ENCODE data around the gene COLQ. TPM values are rescaled to one million over a fixed set of nuclear protein-coding genes. Genes with fewer than 3 reads are reported as not detected.

Gene COLQ
- polyA plus RNA-seq, 2 of the 4 experiments (the other 2 are of a cell fraction) = 0.71 to 1.1 TPM

DNA sequence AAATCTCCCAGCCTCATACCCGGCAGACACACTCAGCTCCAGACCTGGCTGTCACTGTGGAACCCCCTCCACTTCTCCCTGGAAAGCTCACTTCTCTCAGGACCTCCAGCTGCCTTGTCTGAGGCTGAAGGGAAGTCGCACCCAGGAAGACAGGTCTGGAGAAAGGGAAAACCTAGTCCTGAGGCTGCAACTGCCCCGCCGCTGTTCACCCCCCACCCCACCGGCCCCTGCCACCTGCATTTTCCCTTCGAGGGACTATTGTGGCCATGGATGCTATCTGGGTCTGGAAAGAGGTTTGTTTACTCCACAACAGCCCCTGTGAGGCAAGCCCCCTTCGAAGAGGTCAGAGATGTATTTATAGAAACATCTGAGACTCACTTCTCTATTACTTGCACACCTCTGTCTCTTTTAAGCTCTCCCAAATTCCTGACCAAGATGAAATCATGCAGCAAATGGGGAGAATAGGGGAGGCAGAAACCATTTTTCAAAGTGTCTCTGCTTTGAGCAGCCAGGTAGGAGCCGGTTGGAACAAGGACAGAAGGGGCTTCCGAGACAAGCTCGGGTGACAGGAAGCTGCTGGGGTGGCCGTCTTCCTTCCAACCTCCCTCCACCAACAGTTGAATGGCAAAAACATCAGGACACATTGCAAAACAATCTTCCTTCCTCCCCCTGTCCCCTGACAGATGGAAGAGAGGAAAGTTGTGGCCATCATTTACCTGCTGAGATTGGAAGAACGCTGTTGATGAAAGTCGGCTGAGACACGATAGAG is 518 bp downstream of the COLQ start:
- no peak; a peak in 1 of 6 replicates for ATAC-seq
- WGBS (ENCODE audit: missing lambda C conversion rate) = 69% methylated on average over 13 of the region's 14 CpGs
- POLR2A ChIA-PET = no interaction called here

DNA sequence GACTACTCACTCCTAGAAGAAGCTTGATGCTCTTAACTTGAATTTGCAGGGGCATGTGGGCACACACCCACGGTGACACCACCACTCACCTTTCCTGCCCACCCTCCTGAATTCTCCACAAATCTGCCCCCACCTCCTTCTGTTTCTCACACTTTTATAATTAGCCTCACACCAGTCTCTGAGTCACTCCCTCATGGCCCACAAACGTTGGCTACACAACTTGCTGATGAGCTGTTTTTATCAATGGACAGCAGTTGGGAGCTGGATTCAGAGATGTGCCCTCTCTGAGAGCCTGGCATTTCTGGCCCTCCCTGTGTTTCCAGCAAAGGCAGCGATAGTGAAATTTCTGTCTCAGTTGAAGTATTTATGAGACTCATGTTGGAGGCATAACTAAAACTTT is 1.3 kb downstream of the COLQ start:
- no peak overlapping the region for H3K4me2 ChIP-seq
- FAIRE-seq = no peak
- no peak; a peak in 1 of 6 replicates for ATAC-seq
- POLR2A ChIA-PET = no interaction called here
- no peak for TF ChIP-seq HOXB13 (CRISPR knock-in tag; IDR thresholded peaks at IDR 0.05; ENCODE audit: low read depth)
- TF ChIP-seq, protein P1, sequence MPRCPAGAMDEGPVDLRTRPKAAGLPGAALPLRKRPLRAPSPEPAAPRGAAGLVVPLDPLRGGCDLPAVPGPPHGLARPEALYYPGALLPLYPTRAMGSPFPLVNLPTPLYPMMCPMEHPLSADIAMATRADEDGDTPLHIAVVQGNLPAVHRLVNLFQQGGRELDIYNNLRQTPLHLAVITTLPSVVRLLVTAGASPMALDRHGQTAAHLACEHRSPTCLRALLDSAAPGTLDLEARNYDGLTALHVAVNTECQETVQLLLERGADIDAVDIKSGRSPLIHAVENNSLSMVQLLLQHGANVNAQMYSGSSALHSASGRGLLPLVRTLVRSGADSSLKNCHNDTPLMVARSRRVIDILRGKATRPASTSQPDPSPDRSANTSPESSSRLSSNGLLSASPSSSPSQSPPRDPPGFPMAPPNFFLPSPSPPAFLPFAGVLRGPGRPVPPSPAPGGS (IDR thresholded peaks at IDR 0.05) = no peak
- no peak for TF ChIP-seq CBX2 (IDR thresholded peaks at IDR 0.05; ENCODE audit: borderline replicate concordance, low read depth)
- TF ChIP-seq, protein P2, sequence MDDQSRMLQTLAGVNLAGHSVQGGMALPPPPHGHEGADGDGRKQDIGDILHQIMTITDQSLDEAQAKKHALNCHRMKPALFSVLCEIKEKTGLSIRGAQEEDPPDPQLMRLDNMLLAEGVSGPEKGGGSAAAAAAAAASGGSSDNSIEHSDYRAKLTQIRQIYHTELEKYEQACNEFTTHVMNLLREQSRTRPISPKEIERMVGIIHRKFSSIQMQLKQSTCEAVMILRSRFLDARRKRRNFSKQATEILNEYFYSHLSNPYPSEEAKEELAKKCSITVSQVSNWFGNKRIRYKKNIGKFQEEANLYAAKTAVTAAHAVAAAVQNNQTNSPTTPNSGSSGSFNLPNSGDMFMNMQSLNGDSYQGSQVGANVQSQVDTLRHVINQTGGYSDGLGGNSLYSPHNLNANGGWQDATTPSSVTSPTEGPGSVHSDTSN (IDR thresholded peaks at IDR 0.05) = no peak
- no peak for TF ChIP-seq FOSB (CRISPR knock-in tag; IDR thresholded peaks at IDR 0.05)
- no peak for TF ChIP-seq JUNB (IDR thresholded peaks at IDR 0.05)
- 36% methylated on average over 3 of the region's 3 CpGs for WGBS (ENCODE audit: missing lambda C conversion rate)
- no peaks in the 10 kb centered on the region for H3K9me3 ChIP-seq
- no peaks in the 10 kb centered on the region for H3K4me1 ChIP-seq
- H3K4me3 ChIP-seq = no peak overlapping the region
- no peak for DNase-seq (ENCODE audit: low read depth in 1 of 2, low spot score in 1 of 2)
- CTCF ChIA-PET = interaction anchor here (1.0 kb wide), 1 partner anchor 12 kb away, joined by 5 read pairs; no protein-coding TSS in a partner anchor
- no peak overlapping the region for H3K27ac ChIP-seq

More for the DNA sequence above, 518 bp downstream of the COLQ start:
- DNase-seq (ENCODE audit: low read depth in 1 of 2, low spot score in 1 of 2) (no peak), FAIRE-seq (no peak)
- H3K4me2 ChIP-seq = no peak overlapping the region
- TF ChIP-seq SREBF2 (IDR thresholded peaks at IDR 0.05) (no peak), POLR2AphosphoS2 (conservative IDR thresholded peaks at IDR 0.05; ENCODE audit: low read length) (no peak), JUN (IDR thresholded peaks at IDR 0.05) (no peak), NR3C1 (IDR thresholded peaks at IDR 0.05) (no peak), ESRRA (IDR thresholded peaks at IDR 0.05; ENCODE audit: borderline replicate concordance, low read length) (no peak), CHD4 (IDR thresholded peaks at IDR 0.05; ENCODE audit: borderline replicate concordance) (no peak), TP53 (CRISPR knock-in tag; IDR thresholded peaks at IDR 0.05) (no peak)
- TF ChIP-seq, protein P3, sequence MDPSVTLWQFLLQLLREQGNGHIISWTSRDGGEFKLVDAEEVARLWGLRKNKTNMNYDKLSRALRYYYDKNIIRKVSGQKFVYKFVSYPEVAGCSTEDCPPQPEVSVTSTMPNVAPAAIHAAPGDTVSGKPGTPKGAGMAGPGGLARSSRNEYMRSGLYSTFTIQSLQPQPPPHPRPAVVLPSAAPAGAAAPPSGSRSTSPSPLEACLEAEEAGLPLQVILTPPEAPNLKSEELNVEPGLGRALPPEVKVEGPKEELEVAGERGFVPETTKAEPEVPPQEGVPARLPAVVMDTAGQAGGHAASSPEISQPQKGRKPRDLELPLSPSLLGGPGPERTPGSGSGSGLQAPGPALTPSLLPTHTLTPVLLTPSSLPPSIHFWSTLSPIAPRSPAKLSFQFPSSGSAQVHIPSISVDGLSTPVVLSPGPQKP (IDR thresholded peaks at IDR 0.05; ENCODE audit: low read depth, low read length) = no peak
- TF ChIP-seq, protein P4, sequence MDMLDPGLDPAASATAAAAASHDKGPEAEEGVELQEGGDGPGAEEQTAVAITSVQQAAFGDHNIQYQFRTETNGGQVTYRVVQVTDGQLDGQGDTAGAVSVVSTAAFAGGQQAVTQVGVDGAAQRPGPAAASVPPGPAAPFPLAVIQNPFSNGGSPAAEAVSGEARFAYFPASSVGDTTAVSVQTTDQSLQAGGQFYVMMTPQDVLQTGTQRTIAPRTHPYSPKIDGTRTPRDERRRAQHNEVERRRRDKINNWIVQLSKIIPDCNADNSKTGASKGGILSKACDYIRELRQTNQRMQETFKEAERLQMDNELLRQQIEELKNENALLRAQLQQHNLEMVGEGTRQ (IDR thresholded peaks at IDR 0.05) = no peak
- CTCF ChIA-PET = no interaction called here
- H3K27ac ChIP-seq = no peak overlapping the region
- H3K4me1 ChIP-seq = no peaks in the 10 kb centered on the region
- no peaks in the 10 kb centered on the region for H3K9me3 ChIP-seq
- no peak overlapping the region for H3K4me3 ChIP-seq

DNA sequence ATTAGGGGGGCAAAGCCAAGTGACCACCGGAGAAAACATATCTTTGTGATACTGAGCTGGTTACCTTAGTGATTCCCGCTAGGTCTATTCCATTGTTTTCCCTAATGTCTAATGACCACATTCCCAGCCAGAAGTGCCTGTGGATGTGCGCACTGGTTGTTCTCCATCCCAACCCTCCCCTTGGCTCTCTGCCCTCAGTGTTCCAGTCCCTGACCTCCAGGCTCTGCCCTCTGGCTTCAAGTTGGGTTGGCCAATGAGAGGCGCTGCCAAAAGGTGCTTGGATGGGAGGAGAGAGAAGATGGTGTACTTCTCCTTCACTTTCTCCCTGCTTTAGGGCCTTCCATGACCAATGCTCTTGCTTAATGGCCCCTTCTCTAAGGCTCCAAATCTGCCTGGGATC is 2.4 kb downstream of the COLQ start:
- H3K27ac ChIP-seq = no peak overlapping the region
- H3K9me3 ChIP-seq = no peaks in the 10 kb centered on the region
- POLR2A ChIA-PET = no interaction called here
- FAIRE-seq (no peak), DNase-seq (ENCODE audit: low read depth in 1 of 2, low spot score in 1 of 2) (no peak), ATAC-seq (no peak)
- no peak overlapping the region for H3K4me2 ChIP-seq
- TF ChIP-seq FOSL2 (IDR thresholded peaks at IDR 0.05) (no peak), FOSL2 (CRISPR knock-in tag; IDR thresholded peaks at IDR 0.05) (no peak), POLR2AphosphoS2 (conservative IDR thresholded peaks at IDR 0.05; ENCODE audit: low read length) (no peak), MAZ (IDR thresholded peaks at IDR 0.05; ENCODE audit: borderline replicate concordance, low read depth, low read length) (no peak), HOXA7 (CRISPR knock-in tag; IDR thresholded peaks at IDR 0.05) (no peak)
- no peaks in the 10 kb centered on the region for H3K4me1 ChIP-seq
- H3K4me3 ChIP-seq = no peak overlapping the region
- CTCF ChIA-PET = interaction anchor here (1.2 kb wide), 1 partner anchor 23 kb away, joined by 3 read pairs; no protein-coding TSS in a partner anchor
- WGBS (ENCODE audit: missing lambda C conversion rate) = 85% methylated on average over 4 of the region's 4 CpGs
